ENCODE results near the gene STXBP1.

Gene STXBP1

DNA sequence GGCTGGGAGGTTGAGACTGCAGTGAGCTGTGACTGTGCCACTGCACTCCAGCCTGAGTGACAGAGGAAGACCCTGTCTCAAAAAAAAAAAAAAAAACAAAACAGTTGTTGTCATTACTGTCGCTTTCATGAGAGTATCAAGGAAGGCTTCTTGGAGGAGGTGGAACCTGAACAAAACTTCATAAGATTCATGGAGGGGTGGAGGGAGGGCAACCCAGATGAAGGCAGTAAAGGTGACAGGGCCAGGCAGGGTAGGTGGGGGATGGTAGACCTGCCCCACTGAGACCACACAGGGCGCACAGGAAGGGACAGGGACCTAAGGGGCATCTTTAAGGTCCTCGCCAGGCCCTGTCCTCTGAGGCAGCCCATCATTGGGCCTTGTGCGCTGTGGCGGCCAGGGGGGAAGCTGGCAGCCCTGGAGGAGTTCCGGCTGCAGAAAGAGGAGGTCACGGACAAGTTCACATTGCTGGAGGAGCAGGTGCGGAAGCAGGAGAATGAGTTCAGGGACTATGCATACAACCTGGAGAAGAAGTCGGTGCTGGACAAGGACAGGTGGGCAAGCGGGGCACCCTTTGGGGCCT, 98.2 kb downstream of the STXBP1 start:
- Histone ChIP-seq H3K9ac (ENCODE audit: low read length) (no peak overlapping the region), H3F3A (ENCODE audit: insufficient read depth) (no peaks in the 10 kb centered on the region), H3K4me2 (ENCODE audit: low read depth, low read length, poor library complexity, severe bottlenecking) (no peak overlapping the region), H3K27me3 (ENCODE audit: low read length) (no peaks in the 10 kb centered on the region), H4K20me1 (ENCODE audit: low read depth, low read length) (no peaks in the 10 kb centered on the region), H3K27ac (ENCODE audit: low read depth, low read length) (no peak overlapping the region), H3K36me3 (ENCODE audit: low read length) (no peaks in the 10 kb centered on the region), H2AFZ (ENCODE audit: low read depth, low read length, severe bottlenecking) (no peak overlapping the region), H3K4me3 (ENCODE audit: insufficient read depth, low read length, poor library complexity, severe bottlenecking) (no peak overlapping the region), H3K9me3 (ENCODE audit: insufficient read depth, low read length) (no peaks in the 10 kb centered on the region; the same call in 1 of the 2 replicates), H3K9me2 (replicated peaks; ENCODE audit: insufficient read depth, low read length) (no peaks in the 10 kb centered on the region), H3K79me2 (ENCODE audit: insufficient read depth, low read length) (no peaks in the 10 kb centered on the region)
- TF ChIP-seq CTCF (IDR thresholded peaks at IDR 0.05; ENCODE audit: insufficient read depth, low read length, poor library complexity, severe bottlenecking) (no peak), EZH2phosphoT487 (conservative IDR thresholded peaks at IDR 0.05; ENCODE audit: low read length) (no peak)

DNA sequence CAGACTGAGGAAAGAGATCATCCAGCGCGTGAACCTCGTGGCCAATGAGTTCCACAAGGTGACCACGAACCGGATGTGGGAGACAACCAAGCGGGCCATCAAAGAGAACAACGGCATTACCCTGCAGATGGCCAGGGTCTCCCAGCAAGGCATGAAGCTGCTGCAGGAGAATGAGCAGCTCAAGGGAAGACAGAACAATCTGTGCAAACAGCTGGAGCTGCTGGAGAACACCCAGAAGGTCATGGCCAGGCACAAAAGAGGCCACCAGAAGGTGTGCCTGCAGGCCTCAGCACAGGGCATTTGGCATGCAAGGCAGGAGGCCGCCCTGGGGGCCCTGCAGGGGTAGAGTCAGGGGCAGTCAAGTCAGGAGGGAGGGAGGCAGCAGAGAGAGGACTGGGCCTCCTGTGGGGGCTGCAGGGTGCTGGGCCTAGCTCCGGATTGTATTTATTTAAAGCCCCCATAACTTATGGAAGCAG, 99.2 kb downstream of the STXBP1 start:
- Histone ChIP-seq H3K9me3 (ENCODE audit: insufficient read depth, low read length) (no peaks in the 10 kb centered on the region; the same call in 1 of the 2 replicates), H3K27ac (ENCODE audit: low read depth, low read length) (no peak overlapping the region), H3K27me3 (ENCODE audit: low read length) (no peaks in the 10 kb centered on the region), H3K79me2 (ENCODE audit: insufficient read depth, low read length) (no peaks in the 10 kb centered on the region), H3K36me3 (ENCODE audit: low read length) (no peaks in the 10 kb centered on the region), H3K9ac (ENCODE audit: low read length) (no peak overlapping the region), H3F3A (ENCODE audit: insufficient read depth) (no peaks in the 10 kb centered on the region), H4K20me1 (ENCODE audit: low read depth, low read length) (no peaks in the 10 kb centered on the region), H3K9me2 (replicated peaks; ENCODE audit: insufficient read depth, low read length) (no peaks in the 10 kb centered on the region), H3K4me3 (ENCODE audit: insufficient read depth, low read length, poor library complexity, severe bottlenecking) (no peak overlapping the region), H2AFZ (ENCODE audit: low read depth, low read length, severe bottlenecking) (no peak overlapping the region), H3K4me2 (ENCODE audit: low read depth, low read length, poor library complexity, severe bottlenecking) (no peak overlapping the region)
- TF ChIP-seq CTCF (IDR thresholded peaks at IDR 0.05; ENCODE audit: insufficient read depth, low read length, poor library complexity, severe bottlenecking) (no peak), EZH2phosphoT487 (conservative IDR thresholded peaks at IDR 0.05; ENCODE audit: low read length) (no peak)

GRCh38 chr9:127711831-127712274, 99.8 kb downstream of the STXBP1 start:
- no peaks in the 10 kb centered on the region for H3K27me3 ChIP-seq (ENCODE audit: low read length)
- no peaks in the 10 kb centered on the region for H3K79me2 ChIP-seq (ENCODE audit: insufficient read depth, low read length)
- H3K9me3 ChIP-seq (ENCODE audit: insufficient read depth, low read length) = no peaks in the 10 kb centered on the region; the same call in 1 of the 2 replicates
- H3K4me2 ChIP-seq (ENCODE audit: low read depth, low read length, poor library complexity, severe bottlenecking) = no peak overlapping the region
- no peaks in the 10 kb centered on the region for H3F3A ChIP-seq (ENCODE audit: insufficient read depth)
- H3K4me3 ChIP-seq (ENCODE audit: insufficient read depth, low read length, poor library complexity, severe bottlenecking) = no peak overlapping the region
- TF ChIP-seq CTCF (IDR thresholded peaks at IDR 0.05; ENCODE audit: insufficient read depth, low read length, poor library complexity, severe bottlenecking) (no peak), EZH2phosphoT487 (conservative IDR thresholded peaks at IDR 0.05; ENCODE audit: low read length) (no peak)
- no peak overlapping the region for H3K9ac ChIP-seq (ENCODE audit: low read length)
- H3K9me2 ChIP-seq (replicated peaks; ENCODE audit: insufficient read depth, low read length) = no peaks in the 10 kb centered on the region
- no peaks in the 10 kb centered on the region for H3K36me3 ChIP-seq (ENCODE audit: low read length)
- no peak overlapping the region for H2AFZ ChIP-seq (ENCODE audit: low read depth, low read length, severe bottlenecking)
- no peak overlapping the region for H3K27ac ChIP-seq (ENCODE audit: low read depth, low read length)
- H4K20me1 ChIP-seq (ENCODE audit: low read depth, low read length) = no peaks in the 10 kb centered on the region
